ENCODE results near the gene GKN1. TPM values are rescaled to one million over a fixed set of nuclear protein-coding genes. Genes with fewer than 3 reads are reported as not detected.

Gene GKN1
- total and polyA plus RNA-seq, 4 donors, result not detected

GRCh38 chr2:68994864-68995263 is 20.4 kb downstream of the GKN1 start:
- no peaks in the 10 kb centered on the region for H3K27me3 ChIP-seq (ENCODE audit: control insufficient read depth, insufficient read depth, low read length)
- H3K27ac ChIP-seq (ENCODE audit: low read depth, low read length), result no peak overlapping the region
- peaks cover 6% of the 10 kb centered on the region for H3K4me1 ChIP-seq (ENCODE audit: control insufficient read depth, insufficient read depth, low read length)
- WGBS (ENCODE audit: insufficient coverage), result 59% methylated on average over 4 of the region's 4 CpGs
- no peaks in the 10 kb centered on the region for H3K9me3 ChIP-seq (ENCODE audit: control insufficient read depth, insufficient read depth, low read length)
- H3K36me3 ChIP-seq (ENCODE audit: control insufficient read depth, insufficient read depth, low read length), result no peaks in the 10 kb centered on the region
- peak in 1 of 6 donors; percentile 41 for DNase-seq (ENCODE audit: low read depth in 4 of 6, low spot score in 6 of 6)
- no peak overlapping the region for H3K4me3 ChIP-seq (ENCODE audit: low read depth, low read length)

GRCh38 chr2:68995916-68996315 is 21.5 kb downstream of the GKN1 start:
- 50% methylated on average over 2 of the region's 3 CpGs for WGBS (ENCODE audit: insufficient coverage)
- DNase-seq (ENCODE audit: low read depth in 4 of 6, low spot score in 6 of 6), result no peak
- Histone ChIP-seq H3K36me3 (ENCODE audit: control insufficient read depth, insufficient read depth, low read length) (no peaks in the 10 kb centered on the region), H3K4me3 (ENCODE audit: low read depth, low read length) (no peak overlapping the region), H3K27ac (ENCODE audit: low read depth, low read length) (no peak overlapping the region), H3K9me3 (ENCODE audit: control insufficient read depth, insufficient read depth, low read length) (no peaks in the 10 kb centered on the region), H3K4me1 (ENCODE audit: control insufficient read depth, insufficient read depth, low read length) (peaks cover 6% of the 10 kb centered on the region), H3K27me3 (ENCODE audit: control insufficient read depth, insufficient read depth, low read length) (no peaks in the 10 kb centered on the region)

GRCh38 chr2:68997401-68997800 is 23.0 kb downstream of the GKN1 start:
- H3K9me3 ChIP-seq (ENCODE audit: control insufficient read depth, insufficient read depth, low read length), result no peaks in the 10 kb centered on the region
- H3K4me3 ChIP-seq (ENCODE audit: low read depth, low read length), result no peak overlapping the region
- H3K36me3 ChIP-seq (ENCODE audit: control insufficient read depth, insufficient read depth, low read length), result no peaks in the 10 kb centered on the region
- no peak for DNase-seq (ENCODE audit: low read depth in 4 of 6, low spot score in 6 of 6)
- H3K27ac ChIP-seq (ENCODE audit: low read depth, low read length), result no peak overlapping the region
- H3K4me1 ChIP-seq (ENCODE audit: control insufficient read depth, insufficient read depth, low read length), result peaks cover 6% of the 10 kb centered on the region
- no peaks in the 10 kb centered on the region for H3K27me3 ChIP-seq (ENCODE audit: control insufficient read depth, insufficient read depth, low read length)

GRCh38 chr2:69001879-69002278 is 27.4 kb downstream of the GKN1 start:
- Histone ChIP-seq H3K27ac (ENCODE audit: low read depth, low read length) (no peak overlapping the region), H3K9me3 (ENCODE audit: control insufficient read depth, insufficient read depth, low read length) (no peaks in the 10 kb centered on the region)
- no peak for DNase-seq (ENCODE audit: low read depth in 4 of 6, low spot score in 6 of 6)

DNA sequence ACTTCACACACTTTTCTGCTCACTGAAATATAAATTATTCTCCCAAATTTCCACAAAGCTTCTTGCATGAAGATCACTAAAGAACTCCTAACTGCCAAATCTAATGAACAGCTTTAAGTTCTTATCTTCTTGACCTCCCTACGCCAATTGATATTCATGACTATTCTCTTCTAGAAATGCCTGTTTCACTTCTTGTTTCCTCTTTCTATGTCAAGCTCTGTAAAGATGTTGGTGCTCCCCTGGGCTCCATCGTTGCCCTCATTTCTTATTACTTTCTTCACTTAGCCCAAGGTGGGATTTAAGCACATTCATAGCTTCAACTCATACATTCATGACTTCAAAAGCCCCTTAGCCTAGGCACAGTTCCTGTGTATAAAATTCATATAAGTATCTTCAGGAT is 29.3 kb downstream of the GKN1 start:
- WGBS (ENCODE audit: insufficient coverage), result 100% methylated on average over 1 of the region's 2 CpGs
- Histone ChIP-seq H3K27me3 (ENCODE audit: control insufficient read depth, insufficient read depth, low read length) (no peaks in the 10 kb centered on the region), H3K4me1 (ENCODE audit: control insufficient read depth, insufficient read depth, low read length) (no peaks in the 10 kb centered on the region), H3K4me3 (ENCODE audit: low read depth, low read length) (no peak overlapping the region), H3K36me3 (ENCODE audit: control insufficient read depth, insufficient read depth, low read length) (no peaks in the 10 kb centered on the region), H3K27ac (ENCODE audit: low read depth, low read length) (no peak overlapping the region), H3K9me3 (ENCODE audit: control insufficient read depth, insufficient read depth, low read length) (no peaks in the 10 kb centered on the region)
- no peak for DNase-seq (ENCODE audit: low read depth in 4 of 6, low spot score in 6 of 6)

More at GRCh38 chr2:69001879-69002278, 27.4 kb downstream of the GKN1 start:
- no peaks in the 10 kb centered on the region for H3K36me3 ChIP-seq (ENCODE audit: control insufficient read depth, insufficient read depth, low read length)
- no peaks in the 10 kb centered on the region for H3K27me3 ChIP-seq (ENCODE audit: control insufficient read depth, insufficient read depth, low read length)
- no peak overlapping the region for H3K4me3 ChIP-seq (ENCODE audit: low read depth, low read length)
- no peaks in the 10 kb centered on the region for H3K4me1 ChIP-seq (ENCODE audit: control insufficient read depth, insufficient read depth, low read length)

GRCh38 chr2:69007169-69007568 is 32.7 kb downstream of the GKN1 start:
- Histone ChIP-seq H3K36me3 (ENCODE audit: control insufficient read depth, insufficient read depth, low read length) (no peaks in the 10 kb centered on the region), H3K4me3 (ENCODE audit: low read depth, low read length) (no peak overlapping the region)

DNA sequence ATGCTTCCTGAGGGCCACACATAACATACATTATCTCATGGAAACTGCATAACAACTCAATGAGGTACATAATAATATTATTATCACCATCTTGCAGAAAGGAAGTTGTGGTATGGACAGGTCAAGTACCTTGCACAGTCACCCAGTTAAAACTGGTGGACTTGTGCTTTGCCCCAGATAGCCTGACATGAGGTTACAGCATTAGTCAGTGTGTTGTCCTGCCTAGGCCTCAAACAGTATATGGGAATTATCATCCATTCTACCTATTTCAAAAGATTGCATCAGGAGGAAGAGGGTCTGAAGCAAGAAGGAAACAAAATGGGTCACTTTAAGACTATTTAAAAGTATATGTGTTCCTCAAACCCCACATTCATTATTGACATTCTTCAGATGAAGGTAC is 33.2 kb downstream of the GKN1 start:
- H3K27me3 ChIP-seq (ENCODE audit: control insufficient read depth, insufficient read depth, low read length), result peaks cover 4% of the 10 kb centered on the region
- no peaks in the 10 kb centered on the region for H3K36me3 ChIP-seq (ENCODE audit: control insufficient read depth, insufficient read depth, low read length)
- H3K4me3 ChIP-seq (ENCODE audit: low read depth, low read length), result no peak overlapping the region
- H3K9me3 ChIP-seq (ENCODE audit: control insufficient read depth, insufficient read depth, low read length), result no peaks in the 10 kb centered on the region
- H3K27ac ChIP-seq (ENCODE audit: low read depth, low read length), result no peak overlapping the region
- peaks cover 3% of the 10 kb centered on the region for H3K4me1 ChIP-seq (ENCODE audit: control insufficient read depth, insufficient read depth, low read length)
- no peak for DNase-seq (ENCODE audit: low read depth in 4 of 6, low spot score in 6 of 6)

More at GRCh38 chr2:69007169-69007568, 32.7 kb downstream of the GKN1 start:
- H3K27me3 ChIP-seq (ENCODE audit: control insufficient read depth, insufficient read depth, low read length), result peaks cover 4% of the 10 kb centered on the region
- no peak for DNase-seq (ENCODE audit: low read depth in 4 of 6, low spot score in 6 of 6)
- no peaks in the 10 kb centered on the region for H3K4me1 ChIP-seq (ENCODE audit: control insufficient read depth, insufficient read depth, low read length)
- H3K27ac ChIP-seq (ENCODE audit: low read depth, low read length), result no peak overlapping the region
- H3K9me3 ChIP-seq (ENCODE audit: control insufficient read depth, insufficient read depth, low read length), result no peaks in the 10 kb centered on the region

DNA sequence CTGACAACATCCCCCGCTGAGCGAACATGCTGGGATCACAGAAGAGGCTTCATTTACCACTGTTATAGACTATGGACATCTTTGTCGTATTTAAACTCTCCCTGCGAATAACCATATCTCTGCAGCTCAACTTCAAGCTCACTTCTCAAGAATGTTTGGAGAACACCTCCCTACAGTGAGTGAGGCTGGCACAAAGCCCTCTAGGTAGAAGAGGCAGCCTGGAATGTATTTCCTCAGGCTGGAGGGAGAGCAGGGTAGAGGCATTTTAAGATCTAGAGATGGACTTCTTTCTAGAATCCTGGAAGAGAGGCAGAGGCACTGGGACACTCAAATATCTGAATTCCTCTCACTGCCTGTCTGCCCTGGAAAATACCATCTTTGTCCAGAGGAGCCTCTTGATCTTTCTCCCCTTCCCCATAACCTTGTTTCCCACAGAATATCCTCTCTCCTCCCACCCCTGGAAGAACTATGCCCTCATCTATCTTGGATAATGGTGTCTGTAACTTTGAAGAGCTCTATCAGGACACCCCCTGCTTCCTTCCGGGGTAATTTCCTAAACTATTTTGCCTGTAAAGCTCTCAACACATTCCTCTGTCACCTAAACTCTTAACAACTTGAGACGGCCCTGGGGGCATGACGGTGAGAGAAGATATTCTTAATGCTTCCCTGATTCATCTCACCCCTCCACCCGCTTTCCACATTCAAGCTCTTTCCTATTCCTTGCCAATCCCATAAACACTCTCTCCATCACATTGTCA is 36.2 kb downstream of the GKN1 start:
- H3K27ac ChIP-seq (ENCODE audit: low read depth, low read length), result no peak overlapping the region

GRCh38 chr2:69011611-69012157 is 37.2 kb downstream of the GKN1 start:
- no peaks in the 10 kb centered on the region for H3K9me3 ChIP-seq (ENCODE audit: control insufficient read depth, insufficient read depth, low read length)
- WGBS (ENCODE audit: insufficient coverage), result 53% methylated on average over 2 of the region's 4 CpGs

More for the DNA sequence above, 36.2 kb downstream of the GKN1 start:
- H3K27me3 ChIP-seq (ENCODE audit: control insufficient read depth, insufficient read depth, low read length), result peaks cover 4% of the 10 kb centered on the region
- no peaks in the 10 kb centered on the region for H3K36me3 ChIP-seq (ENCODE audit: control insufficient read depth, insufficient read depth, low read length)
- H3K9me3 ChIP-seq (ENCODE audit: control insufficient read depth, insufficient read depth, low read length), result no peaks in the 10 kb centered on the region
- DNase-seq (ENCODE audit: low read depth in 4 of 6, low spot score in 6 of 6), result no peak
- H3K4me3 ChIP-seq (ENCODE audit: low read depth, low read length), result no peak overlapping the region
- H3K4me1 ChIP-seq (ENCODE audit: control insufficient read depth, insufficient read depth, low read length), result peaks cover 12% of the 10 kb centered on the region
- 51% methylated on average over 6 of the region's 8 CpGs for WGBS (ENCODE audit: insufficient coverage)

More at GRCh38 chr2:69011611-69012157, 37.2 kb downstream of the GKN1 start:
- H3K27me3 ChIP-seq (ENCODE audit: control insufficient read depth, insufficient read depth, low read length), result peaks cover 4% of the 10 kb centered on the region
- no peak overlapping the region for H3K27ac ChIP-seq (ENCODE audit: low read depth, low read length)
- DNase-seq (ENCODE audit: low read depth in 4 of 6, low spot score in 6 of 6), result no peak
- H3K4me1 ChIP-seq (ENCODE audit: control insufficient read depth, insufficient read depth, low read length), result peaks cover 12% of the 10 kb centered on the region
- no peaks in the 10 kb centered on the region for H3K36me3 ChIP-seq (ENCODE audit: control insufficient read depth, insufficient read depth, low read length)
- H3K4me3 ChIP-seq (ENCODE audit: low read depth, low read length), result no peak overlapping the region

All from spinal cord (tissue), 10 donors.